ENCODE measurements around the gene GGTLC2.
"Not testable (repeated sequence)": the region's sequence is repeated elsewhere in the genome, so short reads cannot be mapped to it uniquely, and the experiment has no call there.

DNA sequence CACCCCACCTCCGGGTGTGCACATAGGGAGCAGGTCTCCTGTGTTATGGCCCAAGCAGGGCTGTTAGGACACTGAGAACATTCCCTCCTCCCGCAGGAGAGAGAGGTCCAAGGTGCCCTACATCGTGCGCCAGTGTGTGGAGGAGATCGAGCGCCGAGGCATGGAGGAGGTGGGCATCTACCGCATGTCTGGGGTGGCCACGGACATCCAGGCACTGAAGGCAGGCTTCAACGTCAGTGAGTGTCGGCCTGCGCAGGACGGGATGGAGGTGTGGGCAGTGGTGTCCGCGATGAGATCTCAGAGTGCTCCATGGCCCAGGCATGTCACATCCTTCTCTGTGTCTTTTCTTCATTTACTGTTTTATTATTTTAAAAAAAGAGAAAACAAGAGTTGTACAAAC, 12.2 kb upstream of the GGTLC2 start:
- TF ChIP-seq CTCF (IDR thresholded peaks at IDR 0.05; ENCODE audit: low read length); EZH2 (optimal IDR thresholded peaks at IDR 0.05; ENCODE audit: low read depth, low read length): not testable (repeated sequence)

Data from MM.1S (cell line).